ENCODE results near the gene DDX59. TPM values are rescaled to one million over a fixed set of nuclear protein-coding genes. Genes with fewer than 3 reads are reported as not detected.

The DDX59 gene
- total RNA-seq, 4 donors from 2014 or later, result 21.8 to 34.7 (median 24.3) TPM

GRCh38 chr1:200681231-200681630 lies 11.5 kb upstream of the DDX59 start:
- Histone ChIP-seq H3K27me3 (no peaks in the 10 kb centered on the region), H3K4me3 (no peak overlapping the region), H3K36me3 (no peaks in the 10 kb centered on the region), H3K9me3 (no peaks in the 10 kb centered on the region), H3K4me1 (no peaks in the 10 kb centered on the region), H3K27ac (no peak overlapping the region)
- ATAC-seq, result no peak
- 66 to 68% methylated on average over 6 of the region's 6 CpGs for WGBS, 2 donors (ENCODE audit: low coverage in 1 of 2)
- TF ChIP-seq POLR2A (IDR thresholded peaks at IDR 0.05), result no peak
- TF ChIP-seq EP300 (IDR thresholded peaks at IDR 0.05), result no peak
- TF ChIP-seq POLR2AphosphoS5 (IDR thresholded peaks at IDR 0.05), result no peak
- TF ChIP-seq CTCF (IDR thresholded peaks at IDR 0.05), result no peak

GRCh38 chr1:200676829-200677228 lies 7.1 kb upstream of the DDX59 start:
- Histone ChIP-seq H3K27me3 (no peaks in the 10 kb centered on the region), H3K9me3 (no peaks in the 10 kb centered on the region), H3K36me3 (no peaks in the 10 kb centered on the region), H3K4me1 (no peaks in the 10 kb centered on the region), H3K27ac (no peak overlapping the region), H3K4me3 (no peak overlapping the region)
- ATAC-seq, result no peak
- TF ChIP-seq POLR2A (IDR thresholded peaks at IDR 0.05), result no peak
- no peak for TF ChIP-seq POLR2AphosphoS5 (IDR thresholded peaks at IDR 0.05)
- TF ChIP-seq CTCF (IDR thresholded peaks at IDR 0.05), result no peak
- TF ChIP-seq EP300 (IDR thresholded peaks at IDR 0.05), result no peak
- 89 to 97% methylated on average over 4 to 5 of the region's 6 CpGs for WGBS, 2 donors (ENCODE audit: low coverage in 1 of 2)

- no peak overlapping the region for H3K27ac ChIP-seq
- no peaks in the 10 kb centered on the region for H3K36me3 ChIP-seq
- 85 to 87% methylated on average over 4 of the region's 4 CpGs for WGBS, 2 donors (ENCODE audit: low coverage in 1 of 2)
- no peaks in the 10 kb centered on the region for H3K9me3 ChIP-seq
- peaks cover 0 to 11% (median 5%) of the 10 kb centered on the region in 3 donors for H3K4me1 ChIP-seq
- ATAC-seq, result no peak
- H3K4me3 ChIP-seq, result no peak overlapping the region
- TF ChIP-seq CTCF (IDR thresholded peaks at IDR 0.05) (no peak), EP300 (IDR thresholded peaks at IDR 0.05) (no peak), POLR2AphosphoS5 (IDR thresholded peaks at IDR 0.05) (no peak), POLR2A (IDR thresholded peaks at IDR 0.05) (no peak)
- no peaks in the 10 kb centered on the region for H3K27me3 ChIP-seq
These were observed 5.8 kb upstream of the DDX59 start for GRCh38 chr1:200675588-200675852.

- no peaks in the 10 kb centered on the region for H3K9me3 ChIP-seq
- no peaks in the 10 kb centered on the region for H3K36me3 ChIP-seq
- peaks cover 0 to 12% (median 5%) of the 10 kb centered on the region in 3 donors for H3K4me1 ChIP-seq
- H3K4me3 ChIP-seq, result no peak overlapping the region
- no peak overlapping the region for H3K27ac ChIP-seq
- no peak for ATAC-seq
- no peaks in the 10 kb centered on the region for H3K27me3 ChIP-seq
- 88 to 100% methylated on average over 2 to 5 of the region's 5 CpGs for WGBS, 2 donors (ENCODE audit: low coverage in 1 of 2)
- TF ChIP-seq POLR2A (IDR thresholded peaks at IDR 0.05) (no peak), CTCF (IDR thresholded peaks at IDR 0.05) (no peak), EP300 (IDR thresholded peaks at IDR 0.05) (no peak), POLR2AphosphoS5 (IDR thresholded peaks at IDR 0.05) (no peak)
These were observed 5.3 kb upstream of the DDX59 start for GRCh38 chr1:200674838-200675587.

Data from gastroesophageal sphincter (tissue), 4 donors.